Right lobe of liver (tissue), 6 donors: Measurements from ENCODE around the gene LRRC71. TPM values are rescaled to one million over a fixed set of nuclear protein-coding genes. Genes with fewer than 3 reads are reported as not detected.

Experiments used
- ATAC-seq, 4 donors: fragments of 200-7000 bp; cut with Tn5 transposase; one replicate each; pipeline ENCODE4 v1.9.1; 2020; ENCODE audit warnings: mild to moderate bottlenecking in 4 of 4, moderate library complexity in 4 of 4
- DNase-seq, 3 donors: peaks; one replicate each; pipeline ENCODE4 v3.0.0-alpha.2; 2020
- H3K27ac ChIP-seq, 3 donors: fragments of 200-600 bp; one replicate each; pipeline ENCODE4 v1.8.0; 2022
- H3K27me3 ChIP-seq, 2 donors: fragments of 200-600 bp; one replicate each; pipeline ENCODE4 v1.8.0; 2022
- H3K36me3 ChIP-seq, 4 donors: fragments of 200-600 bp; sonication (generic) in 1 of 4; one replicate each; pipeline versions ENCODE4 v1.5.1 to v1.8.0; 2017 to 2022; ENCODE audit warnings: control low read depth in 1 of 4
- H3K4me1 ChIP-seq, 4 donors: fragments of 200-600 bp; sonication (generic) in 1 of 4; one replicate each; pipeline versions ENCODE4 v1.5.1 to v1.8.0; 2017 to 2022; ENCODE audit warnings: control low read depth in 1 of 4
- H3K4me3 ChIP-seq, 3 donors: fragments of 200-600 bp; one replicate each; pipeline ENCODE4 v1.8.0; 2022
- H3K9me3 ChIP-seq, 4 donors: fragments of 200-600 bp; sonication (generic) in 1 of 4; one replicate each; pipeline versions ENCODE4 v1.5.1 to v1.8.0; 2017 to 2022; ENCODE audit warnings: control low read depth in 1 of 4
- POLR2A ChIP-seq: fragments of 450-650 bp; IDR thresholded peaks from one replicate; pipeline ENCODE4 v1.6.1; 2017; ENCODE audit warnings: antibody characterized with exemption, mild to moderate bottlenecking
- WGBS: methylation state at CpG from one replicate; pipeline ENCODE4 v1.1.6; 2018; ENCODE audit warnings: low coverage, low lambda C conversion rate; ENCODE audit not compliant: insufficient coverage; ENCODE audit errors: missing lambda C conversion rate; 5-methylcytosine and 5-hydroxymethylcytosine counted together
- intact Hi-C, 2 donors: fragments of 100-400 bp; cut with DNase I; formaldehyde crosslinking; loops; one replicate each; pipeline versions ENCODE4 v1.11.2 to v1.14.1; 2022
- total RNA-seq, 6 experiments: library from RNA; depleted of rRNA in 2 of 6; stranded (reverse); fragments of >200 nt in 2 of 6; fragmentation: NEBNext Ultra II Directional in 3 of 6; extraction: Animal tissue kit (Norgen Biotek cat#: 25700) in 3 of 6; gene quantifications; one replicate each; pipeline versions ENCODE4 v1.1.0 to v1.2.4, GENCODE V29; 2016 to 2023
- TF ChIP-seq, protein P1 (sequence below), 4 donors: fragments of 200-600 bp in 3 of 4; fragments of 450-650 bp in 1 of 4; IDR thresholded peaks; one replicate each; pipeline versions ENCODE4 v1.5.1 to v1.8.0; 2016 to 2022; ENCODE audit warnings: antibody characterized with exemption in 4 of 4, mild to moderate bottlenecking in 2 of 4
- donor health status: DM: no; HTN: yes; CAD: no.
- donor health status: DM: no; HTN: no; CAD: no.
- donor health status: DM: no; HTN: no; CAD: no.
- donor health status: DM: no; HTN: yes; CAD: no.
- donor health status: DM: no; HTN: yes; CAD: no.

Gene LRRC71
- total RNA-seq, 6 experiments from 2014 or later, result 0.12 to 0.20 TPM; not detected in 4

- H3K27ac ChIP-seq, result no peak overlapping the region
- TF ChIP-seq, protein P1, sequence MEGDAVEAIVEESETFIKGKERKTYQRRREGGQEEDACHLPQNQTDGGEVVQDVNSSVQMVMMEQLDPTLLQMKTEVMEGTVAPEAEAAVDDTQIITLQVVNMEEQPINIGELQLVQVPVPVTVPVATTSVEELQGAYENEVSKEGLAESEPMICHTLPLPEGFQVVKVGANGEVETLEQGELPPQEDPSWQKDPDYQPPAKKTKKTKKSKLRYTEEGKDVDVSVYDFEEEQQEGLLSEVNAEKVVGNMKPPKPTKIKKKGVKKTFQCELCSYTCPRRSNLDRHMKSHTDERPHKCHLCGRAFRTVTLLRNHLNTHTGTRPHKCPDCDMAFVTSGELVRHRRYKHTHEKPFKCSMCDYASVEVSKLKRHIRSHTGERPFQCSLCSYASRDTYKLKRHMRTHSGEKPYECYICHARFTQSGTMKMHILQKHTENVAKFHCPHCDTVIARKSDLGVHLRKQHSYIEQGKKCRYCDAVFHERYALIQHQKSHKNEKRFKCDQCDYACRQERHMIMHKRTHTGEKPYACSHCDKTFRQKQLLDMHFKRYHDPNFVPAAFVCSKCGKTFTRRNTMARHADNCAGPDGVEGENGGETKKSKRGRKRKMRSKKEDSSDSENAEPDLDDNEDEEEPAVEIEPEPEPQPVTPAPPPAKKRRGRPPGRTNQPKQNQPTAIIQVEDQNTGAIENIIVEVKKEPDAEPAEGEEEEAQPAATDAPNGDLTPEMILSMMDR (IDR thresholded peaks at IDR 0.05), result no peak
- no peak for TF ChIP-seq POLR2A
- ATAC-seq (no peak), DNase-seq (peak in 1 of 3 donors; percentile 44)
- no peaks in the 10 kb centered on the region for H3K4me1 ChIP-seq
- no peaks in the 10 kb centered on the region for H3K9me3 ChIP-seq
- 60% methylated on average over 2 of the region's 16 CpGs for WGBS
- intact Hi-C loops, result no loop called here
- no peaks in the 10 kb centered on the region for H3K36me3 ChIP-seq
- H3K4me3 ChIP-seq, result no peak overlapping the region
- H3K27me3 ChIP-seq, result no peaks in the 10 kb centered on the region
Observed at GRCh38 chr1:156905176-156905575, 15.3 kb upstream of the LRRC71 start.

- DNase-seq, result peak in 1 of 3 donors; percentile 34
- 50% methylated on average over 4 of the region's 4 CpGs for WGBS
Observed at GRCh38 chr1:156905651-156906050, 14.8 kb upstream of the LRRC71 start.

DNA sequence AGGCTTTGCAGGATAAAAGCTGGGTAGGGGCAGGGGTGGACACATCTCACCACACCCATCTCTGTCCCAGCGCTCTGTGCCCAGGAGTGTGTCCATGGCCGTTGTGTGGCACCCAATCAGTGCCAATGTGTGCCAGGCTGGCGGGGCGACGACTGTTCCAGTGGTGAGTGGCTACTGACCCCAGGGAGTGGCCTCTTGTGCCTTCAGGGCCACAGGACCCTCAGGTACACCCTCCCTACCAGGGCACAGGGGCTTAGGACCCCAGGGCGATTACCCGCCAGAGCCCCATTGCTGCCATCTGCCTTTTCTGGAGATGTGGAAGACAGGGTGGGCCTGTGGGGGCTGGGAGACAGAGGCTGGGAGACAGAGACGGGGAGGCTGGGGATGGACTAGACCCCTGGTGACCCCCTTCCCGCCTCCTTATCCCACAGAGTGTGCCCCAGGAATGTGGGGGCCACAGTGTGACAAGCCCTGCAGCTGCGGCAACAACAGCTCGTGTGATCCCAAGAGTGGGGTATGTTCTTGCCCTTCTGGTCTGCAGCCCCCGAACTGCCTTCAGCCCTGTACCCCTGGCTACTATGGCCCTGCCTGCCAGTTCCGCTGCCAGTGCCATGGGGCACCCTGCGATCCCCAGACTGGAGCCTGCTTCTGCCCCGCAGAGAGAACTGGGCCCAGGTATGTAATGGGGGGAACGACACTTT lies 14.1 kb upstream of the LRRC71 start:
- intact Hi-C loops, result no loop called here
- Histone ChIP-seq H3K27me3 (no peaks in the 10 kb centered on the region), H3K36me3 (no peaks in the 10 kb centered on the region), H3K4me1 (no peaks in the 10 kb centered on the region), H3K9me3 (no peaks in the 10 kb centered on the region), H3K4me3 (no peak overlapping the region), H3K27ac (no peak overlapping the region)
- ATAC-seq (no peak), DNase-seq (peak in 1 of 3 donors; percentile 39)
- 70% methylated on average over 2 of the region's 16 CpGs for WGBS
- no peak for TF ChIP-seq POLR2A
- TF ChIP-seq, protein P1 (IDR thresholded peaks at IDR 0.05), result no peak

More at GRCh38 chr1:156905651-156906050, 14.8 kb upstream of the LRRC71 start:
- Histone ChIP-seq H3K27me3 (no peaks in the 10 kb centered on the region), H3K9me3 (no peaks in the 10 kb centered on the region), H3K27ac (no peak overlapping the region), H3K4me3 (no peak overlapping the region), H3K4me1 (no peaks in the 10 kb centered on the region), H3K36me3 (no peaks in the 10 kb centered on the region)
- intact Hi-C loops, result no loop called here
- TF ChIP-seq POLR2A, result no peak
- TF ChIP-seq, protein P1 (IDR thresholded peaks at IDR 0.05), result no peak
- ATAC-seq, result no peak

- Histone ChIP-seq H3K27me3 (no peaks in the 10 kb centered on the region), H3K36me3 (no peaks in the 10 kb centered on the region), H3K4me3 (no peak overlapping the region), H3K4me1 (no peaks in the 10 kb centered on the region), H3K9me3 (no peaks in the 10 kb centered on the region), H3K27ac (no peak overlapping the region)
- no CpG with 5 or more reads among the region's 29 CpGs for WGBS
- TF ChIP-seq POLR2A, result no peak
- TF ChIP-seq, protein P1 (IDR thresholded peaks at IDR 0.05), result no peak
- intact Hi-C loops, result no loop called here
- ATAC-seq, result no peak
- DNase-seq, result peak in 1 of 3 donors; percentile 45
Observed at GRCh38 chr1:156908541-156908940, 11.9 kb upstream of the LRRC71 start.
